Sigmoid colon (tissue), 4 donors: ENCODE measurements around the gene FLVCR1.

Source experiments
- CTCF ChIP-seq, 4 experiments: fragments of 450-650 bp in 3 of 4; fragments of 200-600 bp in 1 of 4; IDR thresholded peaks; one replicate each; pipeline ENCODE4 v1.5.1; 2016 to 2019; ENCODE audit warnings: antibody characterized with exemption in 4 of 4, mild to moderate bottlenecking in 3 of 4, moderate library complexity in 2 of 4
- POLR2A ChIP-seq, 2 donors: fragments of 450-650 bp; IDR thresholded peaks; one replicate each; pipeline ENCODE4 v1.6.1; 2016; ENCODE audit warnings: antibody characterized with exemption in 2 of 2, mild to moderate bottlenecking in 2 of 2, moderate library complexity in 2 of 2
- POLR2AphosphoS5 ChIP-seq, 4 donors: sonication (generic); formaldehyde crosslinking; IDR thresholded peaks; one replicate each; pipeline ENCODE4 v1.6.1; 2017; ENCODE audit warnings: antibody characterized with exemption in 4 of 4

GRCh38 chr1:212920896-212921295 is 62.8 kb downstream of the FLVCR1 start:
- TF ChIP-seq POLR2AphosphoS5 (IDR thresholded peaks at IDR 0.05) (no peak), CTCF (IDR thresholded peaks at IDR 0.05) (no peak), POLR2A (IDR thresholded peaks at IDR 0.05) (no peak)
